Measurements from ENCODE around the gene MAGEF1. TPM values are rescaled to one million over a fixed set of nuclear protein-coding genes. Genes with fewer than 3 reads are reported as not detected.

MAGEF1 gene
- total RNA-seq, 1 experiment from 2014 or later, result 31.9 TPM

DNA sequence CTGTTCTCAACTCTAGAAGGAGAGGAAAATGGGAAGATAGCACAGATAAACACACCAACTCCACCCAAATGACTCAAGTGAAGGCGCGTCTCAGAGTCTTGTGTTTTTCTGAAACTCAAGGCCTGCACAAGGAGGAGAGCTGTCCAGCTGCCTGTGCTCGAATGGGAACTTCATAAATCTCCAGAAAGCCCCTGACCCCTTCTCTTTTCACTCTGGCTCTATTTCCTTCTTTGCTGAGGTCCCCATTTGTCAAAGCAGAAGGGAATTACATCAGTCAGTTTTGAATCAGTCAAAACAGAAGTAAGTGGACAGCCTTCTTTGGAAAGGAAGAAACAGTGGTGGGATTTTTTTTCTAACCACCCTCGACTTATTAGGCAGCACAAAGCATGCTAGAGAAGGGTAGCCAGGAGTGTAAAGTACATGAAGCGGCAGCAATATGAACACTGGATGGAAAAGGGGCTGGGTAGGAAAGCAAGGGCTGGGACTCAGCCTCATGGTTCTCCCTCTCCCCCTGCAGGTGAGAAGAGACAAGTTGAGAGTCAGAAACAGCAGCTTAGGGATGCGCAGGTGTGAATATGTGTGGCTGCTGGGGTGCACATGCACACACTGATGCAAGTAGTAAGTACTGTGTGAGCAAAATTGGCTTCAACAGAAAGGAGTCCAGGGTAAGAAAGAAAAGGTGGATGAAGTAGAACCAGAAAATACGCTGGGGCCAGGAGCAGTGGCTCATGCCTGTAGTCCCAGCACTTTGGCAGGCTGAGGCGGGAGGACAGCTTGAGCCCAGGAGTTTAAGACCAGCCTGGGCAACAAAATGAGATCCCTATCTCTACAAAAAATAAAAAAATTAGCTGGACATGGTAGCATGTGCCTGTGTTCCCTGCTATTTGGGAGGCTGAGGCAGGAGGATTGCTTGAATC is 36.6 kb upstream of the MAGEF1 start:
- Histone ChIP-seq H4K91ac (ENCODE audit: insufficient read length, low read depth, low read length) (no peak overlapping the region), H4K8ac (replicated peaks; ENCODE audit: insufficient read length, low read depth, low read length) (no peak overlapping the region), H2BK15ac (ENCODE audit: low read depth, low read length) (no peak overlapping the region), H4K20me1 (ENCODE audit: control insufficient read depth, insufficient read depth, insufficient read length) (no peaks in the 10 kb centered on the region), H3K27ac (ENCODE audit: insufficient read length, low read depth, low read length) (no peak overlapping the region), H3K79me2 (ENCODE audit: insufficient read depth, low read length) (no peaks in the 10 kb centered on the region), H3K4me1 (ENCODE audit: insufficient read depth, low read length) (peaks cover 2% of the 10 kb centered on the region; the same call in 1 of the 2 replicates), H3K56ac (ENCODE audit: insufficient read length, low read depth, low read length) (no peak overlapping the region), H2BK120ac (ENCODE audit: low read depth, low read length, poor library complexity, severe bottlenecking) (no peak overlapping the region), H3K18ac (ENCODE audit: insufficient read length, low read depth, low read length) (no peak overlapping the region), H3K9me3 (ENCODE audit: control insufficient read depth, low read depth, low read length) (no peaks in the 10 kb centered on the region), H3T11ph (ENCODE audit: low read length) (no peak overlapping the region), H3K23ac (ENCODE audit: insufficient read length, low read depth, low read length) (no peak overlapping the region), H3K4me2 (ENCODE audit: insufficient read depth, insufficient read length, low read length) (no peak overlapping the region), H3K9ac (ENCODE audit: extremely low read depth, insufficient read length, low read length) (no peak overlapping the region), H3K14ac (ENCODE audit: insufficient read depth, low read length) (no peak overlapping the region), H3K27me3 (ENCODE audit: insufficient read depth, low read length) (no peaks in the 10 kb centered on the region), H2AK5ac (ENCODE audit: insufficient read length, low read length) (no peak overlapping the region), H3K23me2 (ENCODE audit: insufficient read length, low read depth, low read length, poor library complexity, severe bottlenecking) (no peaks in the 10 kb centered on the region), H3K79me1 (ENCODE audit: insufficient read depth, low read depth, low read length, poor library complexity, severe bottlenecking) (no peaks in the 10 kb centered on the region), H2BK20ac (ENCODE audit: low read depth, low read length, poor library complexity, severe bottlenecking) (no peak overlapping the region), H2BK5ac (ENCODE audit: insufficient read length, low read length) (no peak overlapping the region), H2BK12ac (ENCODE audit: insufficient read length, low read depth, low read length) (no peak overlapping the region), H2AFZ (ENCODE audit: low read length) (no peak overlapping the region), H4K5ac (ENCODE audit: insufficient read length, low read depth, low read length) (no peak overlapping the region), H3K4ac (ENCODE audit: low read depth, low read length) (no peak overlapping the region)
- Mint-ChIP-seq H3K9me3 (peaks cover 5 to 7% of the 10 kb centered on the region in 2 experiments), H3K36me3 (ENCODE audit: insufficient read depth in 1 of 3, low read depth in 3 of 3) (peaks cover 3 to 6% (median 3%) of the 10 kb centered on the region in 3 experiments; a peak in 5 of 7 replicates), H3K27me3 (ENCODE audit: low read depth) (peaks cover 21% of the 10 kb centered on the region), H3K4me3 (no peak overlapping the region), H3K4me1 (peaks cover 36 to 50% of the 10 kb centered on the region in 2 experiments), H3K27ac (peak overlapping the region in 1 of 3 experiments; percentile 39; a peak in 2 of 7 replicates)
- WGBS (ENCODE audit: extremely low coverage, insufficient read length, low lambda C conversion rate), result no CpG with 5 or more reads among the region's 8 CpGs
- peak; percentile 62 for DNase-seq
- TF ChIP-seq, protein P1, sequence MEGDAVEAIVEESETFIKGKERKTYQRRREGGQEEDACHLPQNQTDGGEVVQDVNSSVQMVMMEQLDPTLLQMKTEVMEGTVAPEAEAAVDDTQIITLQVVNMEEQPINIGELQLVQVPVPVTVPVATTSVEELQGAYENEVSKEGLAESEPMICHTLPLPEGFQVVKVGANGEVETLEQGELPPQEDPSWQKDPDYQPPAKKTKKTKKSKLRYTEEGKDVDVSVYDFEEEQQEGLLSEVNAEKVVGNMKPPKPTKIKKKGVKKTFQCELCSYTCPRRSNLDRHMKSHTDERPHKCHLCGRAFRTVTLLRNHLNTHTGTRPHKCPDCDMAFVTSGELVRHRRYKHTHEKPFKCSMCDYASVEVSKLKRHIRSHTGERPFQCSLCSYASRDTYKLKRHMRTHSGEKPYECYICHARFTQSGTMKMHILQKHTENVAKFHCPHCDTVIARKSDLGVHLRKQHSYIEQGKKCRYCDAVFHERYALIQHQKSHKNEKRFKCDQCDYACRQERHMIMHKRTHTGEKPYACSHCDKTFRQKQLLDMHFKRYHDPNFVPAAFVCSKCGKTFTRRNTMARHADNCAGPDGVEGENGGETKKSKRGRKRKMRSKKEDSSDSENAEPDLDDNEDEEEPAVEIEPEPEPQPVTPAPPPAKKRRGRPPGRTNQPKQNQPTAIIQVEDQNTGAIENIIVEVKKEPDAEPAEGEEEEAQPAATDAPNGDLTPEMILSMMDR (conservative IDR thresholded peaks at IDR 0.05), result peak; percentile 72
